HepG2 (cell line): ENCODE data around the gene IER5L. TPM values are rescaled to one million over a fixed set of nuclear protein-coding genes. Genes with fewer than 3 reads are reported as not detected.

Experiments
- CBX2 ChIP-seq, 2 experiments: fragments of 200-600 bp in 1 of 2; sonication (generic); formaldehyde crosslinking in 1 of 2; IDR thresholded peaks; 2 replicates each; pipeline versions ENCODE4 v1.7.0 to v1.8.1; 2018 to 2022; ENCODE audit warnings: low read depth in 2 of 2, low read length in 1 of 2, mild to moderate bottlenecking in 1 of 2, missing genetic modification reagents in 1 of 2
- FOXA3 ChIP-seq: IDR thresholded peaks from 2 replicates; pipeline ENCODE4 v1.6.1; 2016; ENCODE audit warnings: missing genetic modification reagents, missing compliant biosample characterization
- FOXK1 ChIP-seq: sonication (generic); formaldehyde crosslinking; IDR thresholded peaks from 2 replicates; pipeline ENCODE4 v1.4.0; 2020; ENCODE audit warnings: low read depth, missing genetic modification reagents, borderline replicate concordance
- MIER3 ChIP-seq: IDR thresholded peaks from 2 replicates; pipeline ENCODE4 v1.6.1; 2016; ENCODE audit warnings: missing compliant biosample characterization, borderline replicate concordance
- SALL2 ChIP-seq: sonication (generic); formaldehyde crosslinking; IDR thresholded peaks from 2 replicates; pipeline ENCODE4 v1.8.1; 2023; ENCODE audit warnings: mild to moderate bottlenecking, missing genetic modification reagents, inconsistent platforms
- SP1 ChIP-seq, 2 experiments: fragments of 450-650 bp in 1 of 2; sonication (generic) in 1 of 2; formaldehyde crosslinking in 1 of 2; IDR thresholded peaks; 2 replicates each; pipeline versions ENCODE4 v1.4.0 to v1.6.1; 2016 to 2020; ENCODE audit warnings: missing genetic modification reagents in 1 of 2
- TAF15 ChIP-seq: fragments of 200-400 bp; formaldehyde crosslinking; IDR thresholded peaks from one replicate; pipeline ENCODE4 v1.6.1; 2018; ENCODE audit warnings: mild to moderate bottlenecking, low read depth, low read length; ENCODE audit not compliant: poor library complexity, severe bottlenecking
- WIZ ChIP-seq: sonication (generic); formaldehyde crosslinking; IDR thresholded peaks from 2 replicates; pipeline ENCODE4 v1.5.1; 2020; ENCODE audit warnings: mild to moderate bottlenecking, missing genetic modification reagents
- ZNF274 ChIP-seq: sonication (generic); formaldehyde crosslinking; IDR thresholded peaks from 2 replicates; pipeline ENCODE4 v1.5.1; 2020; ENCODE audit warnings: mild to moderate bottlenecking, missing genetic modification reagents
- ZNF30 ChIP-seq: sonication (generic); formaldehyde crosslinking; IDR thresholded peaks from 2 replicates; pipeline ENCODE4 v1.5.0; 2020; ENCODE audit warnings: mild to moderate bottlenecking, missing genetic modification reagents
- ZNF317 ChIP-seq: sonication (generic); formaldehyde crosslinking; IDR thresholded peaks from 2 replicates; pipeline ENCODE4 v1.5.0; 2020; ENCODE audit warnings: mild to moderate bottlenecking, missing genetic modification reagents
- ZNF343 ChIP-seq: sonication (generic); formaldehyde crosslinking; IDR thresholded peaks from 2 replicates; pipeline ENCODE4 v1.4.0; 2020; ENCODE audit warnings: mild to moderate bottlenecking, missing genetic modification reagents
- ZNF891 ChIP-seq: sonication (generic); formaldehyde crosslinking; IDR thresholded peaks from 2 replicates; pipeline ENCODE4 v1.5.0; 2020; ENCODE audit warnings: mild to moderate bottlenecking, missing genetic modification reagents
- polyA plus RNA-seq, 8 experiments: library from polyadenylated mRNA; depleted of rRNA in 3 of 8; stranded (reverse) in 7 of 8; unstranded in 1 of 8; fragments of >200 nt; fragmentation: Illumina TruSeq in 4 of 8; extraction: Trizol in 4 of 8; gene quantifications; 2 replicates each; pipeline versions ENCODE4 v1.2.1 to v1.2.3, GENCODE V29; 2011 to 2016; ENCODE audit warnings: low read depth in 4 of 8, missing spikeins in 1 of 8, mixed read lengths in 1 of 8; ENCODE audit not compliant: insufficient read depth in 1 of 8
- total RNA-seq, 5 experiments: library from RNA; depleted of rRNA; stranded (reverse); fragments of >200 nt; fragmentation: Illumina TruSeq; extraction: Trizol; gene quantifications; 2 replicates each; pipeline ENCODE4 v1.2.3, GENCODE V29; 2016; ENCODE audit warnings: low read depth in 1 of 5
- TF ChIP-seq, protein P1 (sequence below): sonication (generic); formaldehyde crosslinking; IDR thresholded peaks from 2 replicates; pipeline ENCODE4 v1.4.0; 2020; ENCODE audit warnings: missing genetic modification reagents
- TF ChIP-seq, protein P2 (sequence below): IDR thresholded peaks from 2 replicates; pipeline ENCODE4 v1.6.1; 2018; ENCODE audit warnings: missing genetic modification reagents
- TF ChIP-seq, protein P3 (sequence below): sonication (generic); formaldehyde crosslinking; IDR thresholded peaks from 2 replicates; pipeline ENCODE4 v1.4.0; 2020; ENCODE audit warnings: missing genetic modification reagents
- TF ChIP-seq, protein P4 (sequence below): sonication (generic); formaldehyde crosslinking; conservative IDR thresholded peaks from 2 replicates; pipeline ENCODE4 v1.8.0; 2022; ENCODE audit warnings: mild to moderate bottlenecking, moderate library complexity, missing genetic modification reagents
- TF ChIP-seq, protein P5 (sequence below): sonication (generic); formaldehyde crosslinking; IDR thresholded peaks from 2 replicates; pipeline ENCODE4 v1.4.0; 2020; ENCODE audit warnings: missing genetic modification reagents

The IER5L gene
- total and polyA plus RNA-seq, 2 of the 13 experiments (the other 11 are each of a cell fraction or from before 2014, with no cell fraction given) = 1.8 to 3.3 TPM

DNA sequence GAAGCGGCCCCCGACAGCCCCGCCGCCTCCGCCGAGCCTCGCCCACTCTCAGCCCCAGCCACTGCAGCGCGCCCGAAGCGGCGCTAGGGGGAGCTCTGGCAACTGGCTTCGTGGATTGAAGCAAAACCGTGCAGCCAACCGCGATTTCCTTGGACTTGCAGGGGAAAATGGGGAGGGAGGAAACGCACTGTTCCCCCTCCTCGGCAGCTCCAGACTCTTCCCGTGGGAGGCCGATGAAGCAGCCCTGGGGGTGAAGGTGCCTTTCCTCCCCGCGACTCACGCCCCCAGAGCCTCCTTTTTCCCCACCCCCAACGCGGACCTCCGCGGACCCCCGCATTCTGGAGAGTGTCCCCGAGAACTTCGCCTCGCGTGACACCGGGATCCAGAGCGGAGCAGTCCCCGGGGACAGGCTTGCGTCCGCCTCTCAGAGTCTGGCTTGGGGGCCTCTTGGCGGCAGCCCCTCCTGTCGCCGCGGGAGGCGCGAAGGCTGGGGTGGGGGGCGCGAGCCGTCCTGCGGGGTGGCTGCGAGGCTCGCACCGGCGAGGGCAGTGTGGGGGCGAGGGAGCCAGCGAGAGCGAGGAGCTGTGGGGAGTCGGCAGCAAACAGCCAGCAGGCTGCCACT, 3.8 kb downstream of the IER5L start (continued):
- TF ChIP-seq, protein P1, sequence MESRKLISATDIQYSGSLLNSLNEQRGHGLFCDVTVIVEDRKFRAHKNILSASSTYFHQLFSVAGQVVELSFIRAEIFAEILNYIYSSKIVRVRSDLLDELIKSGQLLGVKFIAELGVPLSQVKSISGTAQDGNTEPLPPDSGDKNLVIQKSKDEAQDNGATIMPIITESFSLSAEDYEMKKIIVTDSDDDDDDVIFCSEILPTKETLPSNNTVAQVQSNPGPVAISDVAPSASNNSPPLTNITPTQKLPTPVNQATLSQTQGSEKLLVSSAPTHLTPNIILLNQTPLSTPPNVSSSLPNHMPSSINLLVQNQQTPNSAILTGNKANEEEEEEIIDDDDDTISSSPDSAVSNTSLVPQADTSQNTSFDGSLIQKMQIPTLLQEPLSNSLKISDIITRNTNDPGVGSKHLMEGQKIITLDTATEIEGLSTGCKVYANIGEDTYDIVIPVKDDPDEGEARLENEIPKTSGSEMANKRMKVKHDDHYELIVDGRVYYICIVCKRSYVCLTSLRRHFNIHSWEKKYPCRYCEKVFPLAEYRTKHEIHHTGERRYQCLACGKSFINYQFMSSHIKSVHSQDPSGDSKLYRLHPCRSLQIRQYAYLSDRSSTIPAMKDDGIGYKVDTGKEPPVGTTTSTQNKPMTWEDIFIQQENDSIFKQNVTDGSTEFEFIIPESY = no peak; the same call in 1 of the 2 replicates
- TF ChIP-seq SALL2 = peak; percentile 70
- peak; percentile 60; the same call in 1 of the 2 replicates for TF ChIP-seq ZNF274 (CRISPR knock-in tag)
- TF ChIP-seq FOXK1 = peak; percentile 33; the same call in 1 of the 2 replicates
- peak; percentile 67; the same call in 1 of the 2 replicates for TF ChIP-seq WIZ (CRISPR knock-in tag)
- TF ChIP-seq, protein P2, sequence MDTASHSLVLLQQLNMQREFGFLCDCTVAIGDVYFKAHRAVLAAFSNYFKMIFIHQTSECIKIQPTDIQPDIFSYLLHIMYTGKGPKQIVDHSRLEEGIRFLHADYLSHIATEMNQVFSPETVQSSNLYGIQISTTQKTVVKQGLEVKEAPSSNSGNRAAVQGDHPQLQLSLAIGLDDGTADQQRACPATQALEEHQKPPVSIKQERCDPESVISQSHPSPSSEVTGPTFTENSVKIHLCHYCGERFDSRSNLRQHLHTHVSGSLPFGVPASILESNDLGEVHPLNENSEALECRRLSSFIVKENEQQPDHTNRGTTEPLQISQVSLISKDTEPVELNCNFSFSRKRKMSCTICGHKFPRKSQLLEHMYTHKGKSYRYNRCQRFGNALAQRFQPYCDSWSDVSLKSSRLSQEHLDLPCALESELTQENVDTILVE = 0 out of 2 replicates have a peak, but pooled peaks have one; percentile 33
- TF ChIP-seq, protein P3, sequence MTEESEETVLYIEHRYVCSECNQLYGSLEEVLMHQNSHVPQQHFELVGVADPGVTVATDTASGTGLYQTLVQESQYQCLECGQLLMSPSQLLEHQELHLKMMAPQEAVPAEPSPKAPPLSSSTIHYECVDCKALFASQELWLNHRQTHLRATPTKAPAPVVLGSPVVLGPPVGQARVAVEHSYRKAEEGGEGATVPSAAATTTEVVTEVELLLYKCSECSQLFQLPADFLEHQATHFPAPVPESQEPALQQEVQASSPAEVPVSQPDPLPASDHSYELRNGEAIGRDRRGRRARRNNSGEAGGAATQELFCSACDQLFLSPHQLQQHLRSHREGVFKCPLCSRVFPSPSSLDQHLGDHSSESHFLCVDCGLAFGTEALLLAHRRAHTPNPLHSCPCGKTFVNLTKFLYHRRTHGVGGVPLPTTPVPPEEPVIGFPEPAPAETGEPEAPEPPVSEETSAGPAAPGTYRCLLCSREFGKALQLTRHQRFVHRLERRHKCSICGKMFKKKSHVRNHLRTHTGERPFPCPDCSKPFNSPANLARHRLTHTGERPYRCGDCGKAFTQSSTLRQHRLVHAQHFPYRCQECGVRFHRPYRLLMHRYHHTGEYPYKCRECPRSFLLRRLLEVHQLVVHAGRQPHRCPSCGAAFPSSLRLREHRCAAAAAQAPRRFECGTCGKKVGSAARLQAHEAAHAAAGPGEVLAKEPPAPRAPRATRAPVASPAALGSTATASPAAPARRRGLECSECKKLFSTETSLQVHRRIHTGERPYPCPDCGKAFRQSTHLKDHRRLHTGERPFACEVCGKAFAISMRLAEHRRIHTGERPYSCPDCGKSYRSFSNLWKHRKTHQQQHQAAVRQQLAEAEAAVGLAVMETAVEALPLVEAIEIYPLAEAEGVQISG (CRISPR knock-in tag) = peak; percentile 70
- peak; percentile 67; the same call in 1 of the 2 replicates for TF ChIP-seq ZNF891 (CRISPR knock-in tag)
- peak; percentile 14; the same call in 1 of the 2 replicates for TF ChIP-seq FOXA3
- TF ChIP-seq MIER3 = peak; percentile 56; the same call in 1 of the 2 replicates
- 0 out of 2 replicates have a peak, but pooled peaks have one; percentile 1 for TF ChIP-seq ZNF343
- TF ChIP-seq, protein P4, sequence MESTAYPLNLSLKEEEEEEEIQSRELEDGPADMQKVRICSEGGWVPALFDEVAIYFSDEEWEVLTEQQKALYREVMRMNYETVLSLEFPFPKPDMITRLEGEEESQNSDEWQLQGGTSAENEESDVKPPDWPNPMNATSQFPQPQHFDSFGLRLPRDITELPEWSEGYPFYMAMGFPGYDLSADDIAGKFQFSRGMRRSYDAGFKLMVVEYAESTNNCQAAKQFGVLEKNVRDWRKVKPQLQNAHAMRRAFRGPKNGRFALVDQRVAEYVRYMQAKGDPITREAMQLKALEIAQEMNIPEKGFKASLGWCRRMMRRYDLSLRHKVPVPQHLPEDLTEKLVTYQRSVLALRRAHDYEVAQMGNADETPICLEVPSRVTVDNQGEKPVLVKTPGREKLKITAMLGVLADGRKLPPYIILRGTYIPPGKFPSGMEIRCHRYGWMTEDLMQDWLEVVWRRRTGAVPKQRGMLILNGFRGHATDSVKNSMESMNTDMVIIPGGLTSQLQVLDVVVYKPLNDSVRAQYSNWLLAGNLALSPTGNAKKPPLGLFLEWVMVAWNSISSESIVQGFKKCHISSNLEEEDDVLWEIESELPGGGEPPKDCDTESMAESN (CRISPR knock-in tag) = peak; percentile 69; the same call in 1 of the 2 replicates
- TF ChIP-seq ZNF30 (CRISPR knock-in tag) = no peak
- TF ChIP-seq ZNF317 (CRISPR knock-in tag) = peak; percentile 73; the same call in 1 of the 2 replicates
- no peak for TF ChIP-seq SP1 (IDR thresholded peaks at IDR 0.05)
- TF ChIP-seq SP1 (CRISPR knock-in tag; IDR thresholded peaks at IDR 0.05) = 0 out of 2 replicates have a peak, but pooled peaks have one; percentile 38
- TF ChIP-seq, protein P5, sequence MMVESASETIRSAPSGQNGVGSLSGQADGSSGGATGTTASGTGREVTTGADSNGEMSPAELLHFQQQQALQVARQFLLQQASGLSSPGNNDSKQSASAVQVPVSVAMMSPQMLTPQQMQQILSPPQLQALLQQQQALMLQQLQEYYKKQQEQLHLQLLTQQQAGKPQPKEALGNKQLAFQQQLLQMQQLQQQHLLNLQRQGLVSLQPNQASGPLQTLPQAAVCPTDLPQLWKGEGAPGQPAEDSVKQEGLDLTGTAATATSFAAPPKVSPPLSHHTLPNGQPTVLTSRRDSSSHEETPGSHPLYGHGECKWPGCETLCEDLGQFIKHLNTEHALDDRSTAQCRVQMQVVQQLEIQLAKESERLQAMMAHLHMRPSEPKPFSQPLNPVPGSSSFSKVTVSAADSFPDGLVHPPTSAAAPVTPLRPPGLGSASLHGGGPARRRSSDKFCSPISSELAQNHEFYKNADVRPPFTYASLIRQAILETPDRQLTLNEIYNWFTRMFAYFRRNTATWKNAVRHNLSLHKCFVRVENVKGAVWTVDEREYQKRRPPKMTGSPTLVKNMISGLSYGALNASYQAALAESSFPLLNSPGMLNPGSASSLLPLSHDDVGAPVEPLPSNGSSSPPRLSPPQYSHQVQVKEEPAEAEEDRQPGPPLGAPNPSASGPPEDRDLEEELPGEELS = peak; percentile 47; the same call in 1 of the 2 replicates
- TF ChIP-seq CBX2 (IDR thresholded peaks at IDR 0.05; ENCODE audit: low read depth, low read length) = no peak
- TF ChIP-seq CBX2 (CRISPR knock-in tag; IDR thresholded peaks at IDR 0.05; ENCODE audit: low read depth) = peak; percentile 76; the same call in 1 of the 2 replicates
- TF ChIP-seq TAF15 = no peak
